Cerebellar cortex (tissue), 1 donor: ENCODE measurements around the gene PAPOLB.
A peak's percentile ranks its signal among the peaks of the same experiment; 100 is the strongest.

Experiments
- DNase-seq: peaks from one replicate; pipeline ENCODE4 v3.0.0-alpha.2; 2015; ENCODE audit warnings: low spot score

The PAPOLB gene

DNA sequence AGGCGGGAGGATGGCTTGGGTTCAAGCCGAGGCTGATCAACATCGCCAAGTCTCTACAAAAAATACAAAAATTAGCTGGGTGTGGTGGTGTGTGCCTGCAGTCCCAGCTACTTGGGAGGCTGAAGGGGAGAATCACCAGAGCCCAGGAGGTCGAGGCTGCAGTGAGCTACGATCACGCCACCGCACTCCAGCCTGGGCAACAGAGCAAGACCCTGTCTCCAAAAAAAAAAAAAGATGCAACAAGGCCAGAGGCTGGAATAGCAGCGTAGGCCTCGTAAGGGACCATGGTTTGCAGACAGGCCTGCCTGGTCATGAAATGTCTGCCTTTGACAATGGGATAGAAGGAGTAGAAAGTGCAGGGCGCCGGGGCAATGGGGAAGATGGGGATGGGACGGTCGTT is 20.0 kb downstream of the PAPOLB start:
- no peak for DNase-seq

DNA sequence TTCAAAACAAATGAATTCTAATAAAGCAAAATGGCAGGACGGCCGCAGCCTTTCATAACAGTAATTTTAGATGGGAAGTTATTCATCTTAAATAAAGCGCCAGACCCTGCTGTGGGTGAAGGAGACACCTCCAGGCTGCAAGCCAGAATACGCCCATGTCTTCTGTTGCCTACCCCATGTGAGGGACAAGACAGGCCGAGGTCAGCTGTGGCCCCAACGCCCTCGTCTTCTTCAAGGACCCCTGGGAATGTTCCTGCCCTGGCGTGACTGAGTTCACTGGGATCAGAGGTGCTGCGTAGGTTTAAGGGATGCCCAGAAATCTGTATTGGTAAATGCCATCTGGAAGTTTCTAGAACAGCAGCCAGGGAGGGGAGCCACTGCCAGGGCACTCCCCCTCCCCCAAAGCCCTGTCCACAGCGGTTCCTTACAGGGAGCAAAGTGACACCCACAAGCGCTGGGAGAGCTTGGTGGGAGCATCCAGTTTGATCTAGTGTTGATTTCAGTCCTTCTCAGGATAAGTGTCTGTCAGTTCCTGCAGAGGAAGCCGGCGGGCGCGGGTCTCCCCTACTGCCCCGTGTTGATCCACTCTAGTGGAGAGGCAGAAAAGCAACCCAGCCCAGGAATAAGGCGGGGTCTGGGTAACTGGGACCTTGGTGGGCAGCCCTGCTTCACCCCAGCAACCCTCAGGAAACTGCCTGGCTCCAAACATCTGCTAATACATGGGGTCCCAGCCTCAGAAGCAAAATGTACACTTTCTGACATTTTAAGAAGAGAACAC is 20.6 kb downstream of the PAPOLB start:
- no peak for DNase-seq

DNA sequence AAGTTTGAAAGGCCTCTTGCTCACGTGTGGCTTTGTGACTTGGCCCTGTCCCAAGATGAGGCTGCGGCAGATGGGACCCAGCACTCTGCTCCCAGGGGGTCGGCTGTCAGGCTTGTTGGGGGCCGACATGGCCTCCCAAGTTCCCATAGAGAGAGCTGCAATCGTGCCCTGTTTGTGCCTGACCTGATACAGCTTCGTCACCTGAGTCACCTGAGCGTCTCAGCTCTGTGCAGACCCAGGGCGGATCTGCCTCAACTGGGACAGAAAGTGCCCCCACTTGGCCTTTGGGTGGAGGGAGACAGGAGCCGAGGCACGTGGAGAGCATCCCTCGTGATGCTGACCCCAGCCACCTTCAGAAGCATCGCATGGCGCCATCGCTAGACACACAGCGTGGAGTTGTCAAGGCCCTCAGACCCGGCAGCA is 21.7 kb downstream of the PAPOLB start:
- DNase-seq: no peak

DNA sequence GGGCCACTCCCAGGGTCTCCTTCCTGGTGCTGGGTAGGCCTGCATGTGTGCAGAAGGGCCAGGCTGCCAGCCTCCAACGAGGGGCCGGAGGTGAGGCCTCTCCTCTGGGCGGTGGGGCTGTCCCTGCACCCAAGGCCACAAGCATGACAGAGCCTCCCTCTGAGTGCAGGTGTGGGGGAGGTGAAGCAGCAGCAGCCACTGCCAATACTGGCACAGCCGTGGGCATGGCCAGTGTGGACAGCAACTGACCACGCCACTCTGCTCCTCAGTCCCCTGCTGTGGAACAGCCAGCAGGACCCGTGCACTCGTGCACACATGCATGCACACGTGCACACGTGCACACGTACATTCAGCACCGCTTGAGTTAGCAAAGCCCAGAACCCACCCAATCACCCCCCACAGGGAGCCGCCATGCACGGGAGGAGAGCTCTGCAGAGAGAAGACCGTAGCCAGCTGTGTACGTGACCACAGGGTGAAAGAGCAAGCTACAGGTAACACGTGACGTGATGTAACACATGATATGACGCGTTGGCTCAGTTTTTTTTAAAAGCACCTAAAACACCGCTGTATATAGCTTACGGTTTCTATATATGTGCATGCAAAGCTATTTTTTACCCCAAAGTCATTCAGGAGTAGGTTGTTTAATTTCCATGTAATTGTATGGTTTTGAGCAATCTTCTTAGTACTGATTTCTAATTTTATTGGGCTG is 23.1 kb downstream of the PAPOLB start:
- no peak for DNase-seq

DNA sequence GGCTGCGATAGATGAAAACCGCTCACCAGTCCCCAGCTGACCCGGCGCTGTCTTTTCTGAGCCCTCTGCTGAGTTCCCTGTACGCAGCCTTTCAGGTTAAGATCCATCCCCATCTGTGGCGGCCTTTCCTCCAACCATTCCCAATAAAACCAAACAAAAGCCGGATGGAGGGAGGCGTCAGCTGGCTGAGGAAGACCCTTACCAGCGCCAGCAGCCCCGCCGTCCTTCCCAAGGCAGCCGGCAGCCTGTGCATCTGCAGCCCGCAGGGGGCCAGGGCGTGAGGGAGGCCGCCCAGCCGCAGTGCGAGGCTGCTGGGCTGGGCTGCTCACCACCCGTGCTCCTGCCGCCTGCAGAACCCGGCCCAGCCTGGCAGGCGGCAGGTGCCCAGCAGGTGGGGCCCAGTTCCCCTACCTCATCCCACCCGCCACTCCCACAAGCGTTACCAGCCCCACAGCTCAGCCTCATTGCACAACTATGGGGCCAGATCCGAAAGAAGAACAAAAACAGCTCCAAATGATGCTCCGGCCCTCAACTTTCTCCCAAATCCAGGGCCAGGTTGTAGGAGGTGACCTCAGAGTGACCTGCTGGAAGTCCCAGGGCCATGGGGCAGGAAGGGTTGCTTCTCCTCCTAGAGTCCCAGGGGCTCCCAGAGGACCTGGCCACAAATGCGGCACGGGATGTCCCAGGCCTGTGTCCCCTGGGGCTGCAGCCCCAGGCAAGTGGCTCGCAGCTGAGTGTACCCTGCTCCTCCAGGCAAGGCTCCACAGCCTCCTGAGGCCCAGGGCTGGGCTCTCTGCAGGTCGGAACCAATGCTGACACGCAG is 23.8 kb downstream of the PAPOLB start:
- peak; percentile 42 for DNase-seq

DNA sequence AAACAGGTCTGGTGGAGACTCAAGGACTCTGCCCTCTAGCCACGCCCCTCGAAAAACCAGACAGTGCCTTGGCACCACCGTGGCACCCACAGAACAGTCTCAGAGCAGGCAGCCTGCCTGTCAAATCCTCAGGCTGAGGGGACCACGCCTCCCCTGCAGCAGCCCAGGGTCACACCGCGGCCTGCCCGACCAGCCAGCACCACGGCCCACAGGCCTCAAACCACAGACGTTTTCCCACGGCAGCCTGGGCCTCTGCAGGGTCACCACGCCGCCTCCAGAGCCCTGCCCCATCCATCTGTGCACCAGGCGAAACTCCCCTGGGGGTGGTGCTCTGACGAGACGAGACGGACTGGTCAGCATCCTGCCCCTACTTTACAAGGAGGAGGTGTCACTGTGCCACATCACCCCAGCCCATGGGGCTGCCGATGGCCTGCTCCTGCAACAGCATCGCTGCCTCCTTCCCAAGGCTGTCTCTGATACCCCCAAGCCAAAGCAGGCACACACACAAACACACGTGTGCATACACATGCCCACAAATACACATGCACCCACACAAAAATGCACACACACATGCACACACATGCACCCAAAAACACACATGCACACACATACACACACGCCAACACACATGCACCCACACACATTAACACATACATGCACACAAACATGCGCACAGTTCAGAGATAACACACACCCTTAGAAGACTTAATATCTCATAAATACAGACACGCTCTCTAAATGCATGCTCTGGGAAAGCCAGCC is 24.6 kb downstream of the PAPOLB start:
- peak; percentile 22 for DNase-seq

DNA sequence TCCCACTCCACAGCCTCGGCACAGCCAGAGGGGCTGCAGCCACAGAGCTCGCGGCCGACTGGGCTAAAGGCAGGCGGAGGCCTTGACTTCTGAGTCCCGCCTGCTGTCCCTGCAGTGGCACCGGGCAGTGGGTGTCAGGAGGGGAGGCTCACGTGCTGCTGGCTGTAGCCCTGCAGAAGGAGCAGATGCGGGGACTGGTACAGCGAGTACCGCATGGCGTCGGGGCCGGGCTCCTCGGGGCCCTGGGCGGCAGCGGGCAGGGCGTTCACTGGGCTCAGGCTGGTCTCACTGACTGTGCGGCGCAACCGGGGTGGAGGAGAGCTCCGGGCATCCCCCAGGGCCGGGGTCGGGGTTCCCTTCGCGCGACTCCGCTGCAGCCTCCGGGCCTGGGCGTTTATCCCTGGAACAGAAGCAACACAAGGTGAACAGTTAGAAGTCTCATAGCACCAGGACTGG is 25.6 kb downstream of the PAPOLB start:
- DNase-seq: no peak

DNA sequence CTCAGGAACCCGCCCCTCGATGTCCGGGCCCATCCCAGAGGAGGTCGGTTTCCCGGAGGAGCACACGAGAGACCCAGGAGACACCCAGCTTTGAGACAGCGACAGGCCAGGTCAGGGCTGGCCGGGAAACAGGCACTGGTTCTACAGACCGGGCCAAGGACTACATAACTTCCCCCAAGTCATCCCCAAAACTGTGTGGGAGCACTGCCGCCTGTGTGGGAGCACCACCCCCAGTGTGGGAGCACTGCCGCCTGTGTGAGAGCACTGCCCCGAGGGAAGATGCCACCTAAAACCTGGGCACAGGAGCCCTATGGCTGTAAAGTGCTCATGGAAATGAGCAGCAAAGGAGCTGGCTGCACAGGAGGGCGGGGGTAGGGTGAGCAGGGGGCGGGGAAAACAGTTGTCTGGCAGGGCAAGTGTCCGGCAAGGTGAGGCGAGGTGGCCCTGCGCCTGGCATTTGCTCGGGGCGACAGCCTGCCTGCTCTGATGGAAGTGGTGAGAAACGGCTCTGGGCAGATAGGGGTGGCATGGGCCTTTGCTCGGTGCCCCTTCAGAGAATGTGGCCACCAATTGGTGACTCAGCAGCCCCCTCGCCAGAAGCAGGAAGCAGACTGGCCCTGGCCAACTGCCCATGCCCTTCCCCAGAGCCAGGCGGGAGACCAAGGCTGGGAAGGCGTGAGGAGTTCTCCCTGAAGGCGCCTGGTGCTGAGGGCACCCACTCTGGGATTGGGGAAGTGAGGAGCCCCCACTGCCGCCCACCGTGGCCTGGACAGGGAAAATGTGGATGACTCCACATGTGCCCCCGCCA is 26.2 kb downstream of the PAPOLB start:
- DNase-seq: no peak

DNA sequence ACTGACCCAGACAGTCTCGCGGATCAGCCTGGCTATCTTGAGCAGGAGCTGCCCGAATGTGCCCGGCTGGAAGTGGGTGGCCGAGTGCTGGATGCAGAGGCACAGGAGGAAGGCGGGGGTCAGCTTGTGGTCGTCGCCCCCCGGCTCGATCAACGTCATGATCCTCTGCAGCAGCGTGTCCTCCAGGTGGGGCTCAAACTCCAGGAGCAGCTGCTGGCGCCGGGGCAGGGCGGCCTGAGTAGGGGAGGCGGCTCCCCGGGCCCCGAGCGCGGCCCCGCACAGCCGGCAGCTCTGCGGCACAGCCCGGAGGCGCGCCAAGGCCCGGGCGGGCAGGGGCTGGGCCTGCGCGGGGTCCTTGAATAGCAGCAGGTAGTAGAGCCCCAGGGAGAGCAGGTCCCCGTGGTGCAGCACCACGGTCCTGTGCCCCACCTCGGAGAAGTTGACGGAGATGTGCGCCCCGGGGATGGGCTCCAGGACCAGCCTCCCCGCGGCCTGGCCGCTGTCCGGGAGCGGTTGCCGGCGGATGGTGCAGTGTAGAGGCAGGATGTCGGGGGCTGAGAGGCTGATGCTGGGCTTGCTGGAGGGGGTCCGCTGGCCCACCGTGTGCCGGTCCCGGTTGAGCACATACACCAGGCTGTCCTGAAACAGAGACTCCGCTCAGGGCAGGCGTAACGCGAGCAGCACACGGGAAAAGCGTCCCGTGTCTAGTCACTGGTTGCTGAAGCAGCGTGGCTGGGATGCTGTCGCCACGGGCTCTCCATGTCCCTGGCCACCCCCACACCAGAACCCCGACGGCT is 27.0 kb downstream of the PAPOLB start:
- no peak for DNase-seq

DNA sequence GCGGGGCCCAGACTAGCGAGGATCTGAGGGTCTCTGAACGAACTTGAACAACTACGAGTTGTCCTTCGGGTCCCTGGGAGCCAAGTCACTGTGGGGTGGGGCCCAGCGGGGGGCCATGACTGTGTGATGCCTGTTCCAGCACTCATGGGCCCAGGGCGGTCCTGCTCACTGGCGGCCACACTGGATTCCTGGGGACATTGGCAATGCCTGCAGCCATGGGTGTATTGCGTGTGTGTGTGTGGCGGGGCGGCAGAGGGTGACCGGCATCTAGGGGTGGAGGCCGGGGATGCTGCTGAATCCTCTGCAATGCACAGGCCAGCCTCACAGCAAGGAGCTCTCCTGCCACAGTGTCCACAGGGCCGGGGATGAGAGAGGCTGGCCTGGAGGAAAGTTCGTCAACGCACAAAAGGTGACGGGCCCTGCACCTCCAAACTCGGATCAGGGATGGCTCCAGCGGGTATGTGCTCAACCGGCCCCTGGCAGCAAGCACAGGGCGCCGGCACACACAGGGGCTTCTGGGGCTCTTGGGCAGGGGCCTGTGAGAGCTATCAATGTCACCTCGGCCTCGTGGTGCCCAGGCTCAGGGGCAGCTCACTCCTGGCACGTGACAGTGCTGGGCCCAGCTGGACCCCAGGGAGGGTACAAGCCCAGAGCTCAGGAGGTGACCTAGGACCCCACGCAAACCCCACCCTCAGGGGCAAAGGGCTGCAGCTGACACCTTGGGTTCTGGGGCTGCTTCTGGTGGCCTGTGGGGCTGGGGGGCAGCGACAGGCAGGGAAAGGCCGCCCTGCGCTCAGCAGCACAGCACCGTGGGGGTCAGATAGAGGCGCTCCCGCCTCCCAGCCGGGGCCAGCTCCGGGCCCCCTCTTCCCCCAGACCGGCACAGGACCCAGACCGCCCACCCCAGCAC is 27.9 kb downstream of the PAPOLB start:
- DNase-seq: no peak

DNA sequence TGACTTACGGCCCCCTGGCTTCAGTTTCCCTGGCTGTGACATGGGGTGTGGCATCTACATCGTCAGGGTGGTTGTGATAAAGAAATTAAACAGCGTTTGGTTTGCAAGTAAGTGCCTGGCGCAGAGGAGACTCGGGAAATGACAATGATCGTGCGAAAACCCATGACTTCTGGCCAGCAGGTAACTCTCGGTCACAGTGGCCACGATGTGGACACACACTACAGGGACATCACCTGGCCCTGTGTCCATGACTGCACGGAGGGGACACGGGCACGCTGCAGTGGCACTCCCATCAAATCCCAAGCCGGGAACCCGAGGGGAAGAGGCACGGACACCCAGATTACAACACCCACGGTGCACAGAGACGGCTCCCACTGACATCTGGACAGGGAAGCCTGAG is 28.7 kb downstream of the PAPOLB start:
- DNase-seq: no peak

DNA sequence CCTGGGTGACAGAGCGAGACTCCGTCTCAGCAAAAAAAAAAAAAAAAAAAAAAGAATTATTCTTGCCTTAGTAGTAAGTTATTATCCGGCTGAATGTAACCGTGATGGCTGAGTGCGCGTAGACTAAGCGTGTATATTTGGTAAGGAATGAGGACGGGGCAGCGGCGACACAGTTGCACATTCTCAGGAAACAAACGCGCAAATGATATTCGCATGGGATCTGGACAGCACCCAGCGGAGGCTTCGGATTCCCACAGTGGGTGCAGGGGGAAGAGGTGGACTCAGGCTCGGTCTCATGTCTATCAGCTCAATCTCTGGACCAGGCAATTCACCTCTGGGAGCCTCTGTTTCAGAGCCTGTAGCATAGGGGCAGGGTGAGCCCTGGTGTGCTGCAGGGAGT is 29.1 kb downstream of the PAPOLB start:
- DNase-seq: no peak

DNA sequence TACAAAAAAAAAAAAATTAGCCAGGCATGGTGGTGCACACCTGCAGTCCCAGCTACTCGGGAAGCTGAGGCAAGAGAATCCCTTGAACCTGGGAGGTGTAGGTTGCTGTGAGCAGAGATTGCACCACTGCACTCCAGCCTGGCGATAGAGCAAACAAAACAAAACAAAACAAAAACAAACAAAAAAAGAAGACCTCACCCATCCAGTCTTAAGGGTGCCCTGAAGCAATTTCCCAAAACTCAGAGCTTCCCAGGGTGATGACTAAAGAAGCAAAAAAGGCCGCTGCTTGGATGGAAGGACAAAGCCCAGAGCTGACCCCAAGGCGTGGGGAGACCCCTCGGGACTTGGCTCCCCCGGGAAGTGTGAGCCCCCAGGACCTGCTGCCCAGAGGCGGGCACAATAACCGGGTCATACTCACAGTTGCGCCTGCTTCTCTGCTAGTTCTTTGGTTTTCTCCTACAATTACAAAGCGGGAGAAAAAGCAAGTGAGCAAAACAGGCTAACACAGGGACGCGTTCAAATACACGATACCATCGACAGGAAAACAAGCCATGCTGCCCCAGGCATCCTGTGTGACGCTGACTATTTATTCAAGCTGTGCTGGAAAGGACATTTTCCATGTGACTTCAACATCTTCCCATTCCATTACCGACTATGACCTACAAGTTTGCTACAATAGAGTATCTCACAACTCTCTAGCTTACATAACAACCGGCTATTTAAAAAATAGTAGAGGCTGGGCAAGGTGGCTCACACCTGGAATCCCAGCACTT is 29.9 kb downstream of the PAPOLB start:
- DNase-seq: no peak

DNA sequence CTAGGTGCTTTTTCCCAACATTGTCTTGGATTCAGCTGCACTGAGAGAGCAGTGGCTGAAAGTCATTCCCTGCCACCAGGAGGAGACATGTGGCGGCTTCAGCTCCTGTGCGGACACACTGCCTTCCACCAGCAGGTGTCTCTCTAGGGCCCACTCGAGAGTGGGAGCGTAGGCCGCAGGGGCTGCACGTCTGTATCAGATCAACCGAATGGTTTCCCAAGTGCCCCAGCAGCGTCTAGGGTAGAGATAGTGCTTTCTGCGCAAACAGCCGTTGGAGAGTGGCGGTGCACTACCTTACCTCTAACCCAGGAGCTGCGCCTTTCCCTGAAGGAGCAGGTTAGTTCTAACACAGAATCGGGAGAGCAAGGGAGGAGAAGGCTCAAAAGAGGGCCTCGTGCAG is 31.7 kb downstream of the PAPOLB start:
- peak; percentile 70 for DNase-seq

DNA sequence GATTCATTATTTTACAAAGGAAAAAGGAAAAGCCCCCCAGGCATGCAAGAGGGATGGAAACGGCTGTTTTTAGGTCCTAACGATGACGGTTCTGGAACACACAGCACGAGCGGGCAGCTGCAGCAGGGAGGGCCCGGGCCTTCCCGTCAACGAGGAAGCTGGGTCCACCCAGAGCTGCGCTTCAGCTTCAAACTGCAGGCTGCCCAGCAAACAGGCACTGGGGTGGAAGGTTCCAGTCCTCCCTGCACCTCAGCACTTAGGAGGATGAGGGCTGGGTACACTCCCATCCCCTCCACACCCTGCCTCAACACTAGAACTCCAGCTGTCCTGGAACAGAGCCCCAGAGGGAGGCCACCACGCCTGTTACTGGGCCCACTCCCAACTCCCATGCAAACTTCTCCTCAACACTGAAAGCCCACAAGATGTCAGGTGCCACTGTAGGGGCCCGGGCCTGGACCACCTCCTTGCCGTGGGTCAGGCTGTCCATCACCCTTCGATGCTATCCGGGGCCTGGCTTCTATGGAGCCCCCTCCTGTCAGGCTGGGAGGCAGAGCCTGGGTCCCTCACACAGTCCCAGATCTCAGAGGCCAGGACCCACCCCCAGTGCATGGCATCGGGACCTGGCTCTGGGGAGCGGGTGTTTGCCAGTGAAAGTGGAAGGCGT is 33.0 kb downstream of the PAPOLB start:
- no peak for DNase-seq

DNA sequence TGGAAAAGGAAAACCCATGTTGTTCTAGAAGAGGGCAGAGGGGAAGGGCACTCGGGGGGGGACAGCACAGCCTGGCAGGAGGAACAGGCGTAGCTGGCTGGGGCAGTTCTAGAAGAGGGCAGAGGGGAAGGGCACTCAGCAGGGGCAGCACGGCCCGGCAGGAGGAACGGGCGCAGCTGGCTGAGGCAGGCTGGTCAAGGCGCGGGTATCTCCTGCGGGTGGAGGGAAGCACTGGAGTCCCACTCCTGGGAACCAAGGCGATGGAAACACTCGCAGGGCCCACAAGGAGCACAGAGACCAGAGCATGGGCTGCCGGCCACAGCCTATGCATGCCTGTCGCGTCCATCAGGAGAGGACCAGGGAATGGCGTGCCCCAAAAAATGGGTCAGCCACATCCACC is 36.7 kb downstream of the PAPOLB start:
- no peak for DNase-seq

DNA sequence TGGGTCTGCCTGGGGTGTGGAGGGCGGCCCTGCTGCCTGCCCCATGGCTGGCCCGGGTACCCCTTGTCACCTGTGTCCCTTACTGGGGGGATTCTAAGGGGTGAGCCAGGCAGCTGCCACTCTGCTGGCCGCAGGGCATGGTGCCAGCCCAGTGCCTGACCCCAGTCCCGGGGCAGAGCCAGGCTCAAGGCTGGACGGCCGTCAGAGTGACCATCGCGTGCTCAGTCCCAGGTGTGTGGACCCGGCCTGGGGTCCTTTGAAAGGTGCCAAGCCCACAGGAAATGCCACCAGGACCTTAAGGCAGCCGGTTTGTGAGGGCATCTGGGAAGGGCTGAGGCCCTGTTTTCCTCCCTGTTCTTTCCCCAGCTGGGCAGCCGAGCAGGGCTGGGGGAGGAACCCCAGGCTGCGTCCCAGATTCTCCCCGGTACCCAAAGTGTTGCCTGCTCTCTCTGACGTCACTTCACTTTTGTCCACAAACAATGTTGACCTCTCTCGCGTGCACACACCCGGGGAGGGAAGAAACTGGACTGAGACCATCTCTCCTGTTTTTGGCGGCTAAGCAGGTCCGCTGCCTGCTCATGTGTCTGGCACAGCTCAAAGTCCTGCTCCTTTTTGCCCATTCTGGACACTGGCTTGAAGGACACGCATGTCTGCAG is 37.6 kb downstream of the PAPOLB start:
- no peak for DNase-seq
